LoVo (cell line): ENCODE data around the gene MOCS1.

ENCODE experiments used
- DNase-seq: peaks from one replicate; pipeline ENCODE4 v3.0.0-alpha.2; 2016; ENCODE audit warnings: low spot score

The MOCS1 gene

DNA sequence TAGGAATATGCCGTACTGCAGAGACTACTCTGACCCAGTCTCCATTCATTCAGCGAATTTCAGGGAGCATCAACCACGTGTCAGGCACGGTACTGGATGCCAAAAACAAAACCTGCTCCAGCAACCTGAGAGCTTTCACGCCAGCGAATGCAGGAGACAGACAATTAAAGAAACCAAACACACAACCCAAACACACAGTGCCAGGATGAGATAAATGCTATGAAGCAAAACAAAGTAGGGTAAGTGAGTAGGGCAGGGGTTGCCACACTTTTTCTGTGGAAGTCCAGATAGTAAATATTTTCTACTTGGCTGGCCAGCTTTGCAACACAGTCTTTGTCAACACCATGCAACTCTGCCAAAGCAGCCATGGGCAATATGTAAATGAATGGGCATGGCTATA, 10.0 kb downstream of the MOCS1 start:
- DNase-seq: no peak

- no peak for DNase-seq
Measured at GRCh38 chr6:39923861-39924260, 10.4 kb downstream of the MOCS1 start.

DNA sequence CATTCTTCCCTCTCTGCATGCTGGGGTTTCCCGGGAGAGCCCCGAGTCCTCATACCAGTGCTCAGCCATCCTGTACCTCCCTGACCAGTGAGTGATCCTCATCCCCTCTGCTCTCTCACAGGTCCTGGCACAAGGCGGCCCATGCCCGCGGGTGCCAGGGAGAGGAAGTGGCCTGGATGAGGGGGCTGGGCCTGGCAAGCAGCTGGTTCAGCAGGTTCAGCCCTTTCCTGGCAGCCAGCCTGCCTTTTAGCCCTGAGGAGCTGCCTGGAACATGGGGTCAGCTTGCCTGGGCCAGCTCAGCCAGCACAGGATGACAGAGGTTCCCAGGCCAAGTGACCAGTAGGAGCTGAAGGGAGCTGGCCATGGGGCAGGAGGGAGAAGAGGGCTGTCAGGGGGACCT, 10.9 kb downstream of the MOCS1 start:
- no peak for DNase-seq

GRCh38 chr6:39922821-39923220, 11.4 kb downstream of the MOCS1 start:
- DNase-seq: no peak

- no peak for DNase-seq
Measured at GRCh38 chr6:39920157-39920556, 14.1 kb downstream of the MOCS1 start.

DNA sequence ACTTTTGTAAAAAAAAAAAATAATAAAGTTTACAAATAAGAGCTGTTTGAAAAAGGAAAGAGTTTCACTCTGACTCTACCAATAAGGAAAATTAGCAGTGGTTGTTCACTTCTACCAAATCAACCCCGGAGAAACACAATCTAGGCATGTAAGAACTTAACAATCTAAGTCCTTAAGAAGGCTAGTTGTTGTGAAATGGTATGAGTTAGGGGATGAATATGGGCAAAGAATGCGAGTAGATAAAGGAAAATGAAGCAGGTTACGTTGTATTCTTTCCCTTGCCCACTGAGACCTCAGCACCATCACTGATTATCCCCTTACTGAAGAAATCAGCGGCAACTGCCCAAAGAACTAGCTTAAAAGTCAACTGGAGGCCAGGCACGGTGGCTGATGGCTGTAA, 15.4 kb downstream of the MOCS1 start:
- no peak for DNase-seq

DNA sequence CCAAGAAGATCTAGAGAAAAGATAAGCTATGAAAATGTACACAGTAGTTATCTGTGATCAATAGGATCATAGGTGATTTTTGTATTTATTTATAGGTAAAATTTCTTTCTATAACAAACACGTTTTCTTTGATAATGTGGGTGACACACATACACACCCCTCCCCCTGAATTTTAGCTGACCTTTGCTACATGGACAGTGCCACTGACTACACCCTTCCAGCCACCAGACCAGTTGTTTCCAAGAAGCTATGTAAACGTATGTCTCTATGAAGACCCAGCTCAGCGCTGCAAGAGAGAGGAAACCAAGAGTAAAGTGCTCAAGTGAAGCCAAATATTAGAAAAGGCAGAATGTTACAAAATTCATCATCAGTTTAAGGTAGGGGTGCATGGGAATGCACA, 16.3 kb downstream of the MOCS1 start:
- no peak for DNase-seq

DNA sequence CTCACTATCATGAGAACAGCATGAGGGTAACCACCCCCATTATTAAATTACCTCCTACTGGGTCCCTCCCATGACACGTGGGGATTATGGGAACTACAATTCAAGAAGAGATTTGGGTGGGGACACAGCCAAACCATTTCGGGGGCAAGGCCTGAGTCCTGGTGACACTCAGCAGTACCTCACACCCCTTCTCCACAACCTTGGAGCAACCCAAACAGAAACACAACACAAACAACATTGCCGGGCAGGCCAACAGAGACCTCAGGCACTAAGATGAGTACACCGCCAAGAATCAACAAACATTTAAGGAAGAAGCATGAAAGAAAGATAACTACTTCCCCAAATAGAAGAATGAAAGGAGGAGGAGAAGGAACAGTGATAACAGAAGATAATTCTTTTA, 16.9 kb downstream of the MOCS1 start:
- no peak for DNase-seq

- DNase-seq: no peak
Measured at GRCh38 chr6:39915866-39916265, 18.4 kb downstream of the MOCS1 start.

DNA sequence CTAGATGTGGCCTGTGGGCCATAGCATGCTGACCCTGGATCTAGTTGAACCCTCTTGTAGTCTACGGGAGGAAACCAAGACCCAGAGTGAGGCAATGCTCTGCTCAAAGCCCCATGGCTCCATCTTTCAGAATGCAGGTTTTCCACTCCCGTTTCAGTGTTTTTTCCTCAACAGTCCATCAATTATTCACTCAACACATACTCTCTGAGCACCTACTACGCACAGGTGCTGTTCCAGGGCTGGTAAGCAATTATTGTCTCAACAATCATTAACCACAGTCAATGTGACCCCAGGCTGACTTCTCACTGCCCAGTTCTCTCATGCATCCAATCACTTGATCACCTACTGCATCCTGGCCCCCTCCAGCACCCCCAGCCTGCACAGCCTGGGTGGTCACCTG, 20.0 kb downstream of the MOCS1 start:
- DNase-seq: no peak

GRCh38 chr6:39913391-39913916, 20.8 kb downstream of the MOCS1 start:
- DNase-seq: no peak

DNA sequence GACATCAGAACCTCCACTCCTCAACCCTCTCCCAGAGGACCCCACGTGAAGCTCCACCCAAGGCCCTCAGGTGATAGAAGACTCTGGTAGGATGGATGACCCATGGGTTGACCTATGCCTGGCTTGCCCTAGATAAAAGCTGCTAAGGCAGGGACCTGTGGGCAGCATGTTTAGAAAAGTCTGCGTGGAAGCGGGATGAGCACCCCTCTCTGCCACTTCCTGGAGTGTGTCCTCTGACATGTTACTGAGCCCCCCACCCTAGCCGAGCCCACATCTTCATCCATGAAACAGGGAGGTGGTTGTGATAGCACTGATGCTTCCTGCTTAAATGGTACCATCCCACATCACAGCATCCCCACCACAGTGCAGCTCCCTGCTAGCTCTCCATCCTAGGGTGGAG, 21.8 kb downstream of the MOCS1 start:
- DNase-seq: no peak

GRCh38 chr6:39911513-39912125, 22.6 kb downstream of the MOCS1 start:
- DNase-seq: no peak

GRCh38 chr6:39910744-39911143, 23.5 kb downstream of the MOCS1 start:
- no peak for DNase-seq

DNA sequence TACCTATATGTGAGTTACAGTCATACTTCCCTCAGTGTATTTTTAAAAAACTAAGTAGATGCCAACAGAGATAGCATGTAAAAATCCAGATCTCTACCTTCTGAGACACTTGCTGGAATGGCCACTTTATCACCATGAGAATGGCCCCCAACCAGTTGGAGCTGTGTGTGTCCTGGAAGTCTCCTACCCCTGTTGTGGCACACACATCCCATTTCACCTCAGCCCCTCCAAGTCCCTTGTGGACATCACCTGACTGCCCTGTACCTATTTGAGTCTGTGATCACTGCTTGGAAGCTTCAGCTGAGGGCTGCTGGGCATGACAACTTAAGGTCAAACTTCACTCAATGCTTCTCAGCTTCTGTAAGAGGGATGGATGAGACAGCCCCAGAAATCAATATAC, 24.1 kb downstream of the MOCS1 start:
- DNase-seq: no peak

DNA sequence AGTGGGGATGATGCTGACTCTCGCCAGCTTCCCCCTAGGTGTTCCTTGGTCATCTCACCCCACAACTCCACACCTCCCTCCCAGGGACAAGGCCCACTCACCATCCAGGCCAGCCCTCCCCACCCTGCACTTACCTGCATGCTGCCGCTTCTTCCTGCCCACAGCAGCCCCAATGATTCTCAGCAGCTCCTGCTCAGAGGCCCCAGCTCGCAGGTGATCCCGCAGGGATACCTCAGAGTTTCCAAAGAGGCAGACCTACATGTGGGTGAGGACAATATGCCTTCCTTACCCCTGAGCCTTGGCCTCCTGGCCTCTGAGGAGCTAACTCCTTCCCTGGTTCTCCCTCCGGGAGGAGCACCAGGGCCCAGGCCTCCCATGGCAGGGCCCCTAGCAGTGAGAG, 24.6 kb downstream of the MOCS1 start:
- no peak for DNase-seq

DNA sequence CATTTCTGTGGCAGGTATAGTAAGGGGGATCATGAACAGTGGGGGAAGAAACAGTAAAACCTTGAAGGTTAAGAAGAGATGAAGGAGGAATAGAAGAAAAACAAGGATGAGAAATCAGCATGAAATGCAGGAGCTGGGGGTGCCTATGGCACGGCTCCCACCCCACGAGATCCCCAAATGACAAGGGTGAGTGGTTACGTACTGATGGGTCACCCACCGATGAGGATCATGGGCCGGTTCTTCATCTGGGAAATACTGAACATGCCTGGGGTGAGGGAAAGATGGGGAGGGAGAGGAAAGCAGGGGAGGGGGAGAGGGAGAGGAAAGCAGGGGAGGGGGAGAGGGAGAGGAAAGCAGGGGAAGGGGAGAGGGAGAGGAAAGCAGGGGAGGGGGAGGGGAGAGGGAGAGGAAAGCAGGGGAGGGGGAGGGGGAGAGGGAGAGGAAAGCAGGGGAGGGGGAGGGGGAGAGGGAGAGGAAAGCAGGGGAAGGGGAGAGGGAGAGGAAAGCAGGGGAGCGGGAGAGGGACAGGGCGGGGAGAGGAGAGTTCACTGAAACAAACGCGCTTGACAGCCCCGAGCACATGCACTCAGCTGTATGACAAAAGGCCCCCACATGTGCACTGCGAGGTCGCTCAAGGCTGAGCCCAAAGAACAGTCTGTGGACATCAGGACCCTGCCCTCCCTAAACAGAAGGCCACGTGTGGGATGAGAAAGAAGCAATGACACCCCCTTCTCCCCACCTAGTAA, 25.3 kb downstream of the MOCS1 start:
- DNase-seq: no peak

GRCh38 chr6:39907871-39908575, 26.2 kb downstream of the MOCS1 start:
- DNase-seq: no peak

DNA sequence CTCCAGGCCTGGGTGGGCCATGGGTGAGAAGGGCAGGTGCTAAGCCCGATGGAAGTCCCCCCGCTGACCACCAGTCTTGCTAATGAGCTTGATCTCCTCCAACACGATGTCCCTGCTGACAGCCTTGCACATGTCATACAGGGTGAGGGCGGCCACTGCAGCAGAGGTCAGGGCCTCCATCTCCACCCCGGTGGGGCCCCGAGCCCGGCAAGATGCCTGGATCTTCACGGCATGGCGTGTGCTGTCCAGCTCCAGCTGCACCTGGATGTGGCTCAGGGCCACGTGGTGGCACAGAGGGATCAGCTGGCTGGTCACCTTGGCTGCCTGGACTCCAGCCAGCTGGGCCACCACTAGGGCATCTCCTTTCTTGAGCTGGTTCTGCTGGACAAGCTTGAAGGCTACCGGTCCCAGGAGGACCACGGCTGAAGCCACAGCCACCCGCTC, 27.9 kb downstream of the MOCS1 start:
- DNase-seq: no peak

GRCh38 chr6:39905640-39905975, 28.7 kb downstream of the MOCS1 start:
- DNase-seq: no peak

DNA sequence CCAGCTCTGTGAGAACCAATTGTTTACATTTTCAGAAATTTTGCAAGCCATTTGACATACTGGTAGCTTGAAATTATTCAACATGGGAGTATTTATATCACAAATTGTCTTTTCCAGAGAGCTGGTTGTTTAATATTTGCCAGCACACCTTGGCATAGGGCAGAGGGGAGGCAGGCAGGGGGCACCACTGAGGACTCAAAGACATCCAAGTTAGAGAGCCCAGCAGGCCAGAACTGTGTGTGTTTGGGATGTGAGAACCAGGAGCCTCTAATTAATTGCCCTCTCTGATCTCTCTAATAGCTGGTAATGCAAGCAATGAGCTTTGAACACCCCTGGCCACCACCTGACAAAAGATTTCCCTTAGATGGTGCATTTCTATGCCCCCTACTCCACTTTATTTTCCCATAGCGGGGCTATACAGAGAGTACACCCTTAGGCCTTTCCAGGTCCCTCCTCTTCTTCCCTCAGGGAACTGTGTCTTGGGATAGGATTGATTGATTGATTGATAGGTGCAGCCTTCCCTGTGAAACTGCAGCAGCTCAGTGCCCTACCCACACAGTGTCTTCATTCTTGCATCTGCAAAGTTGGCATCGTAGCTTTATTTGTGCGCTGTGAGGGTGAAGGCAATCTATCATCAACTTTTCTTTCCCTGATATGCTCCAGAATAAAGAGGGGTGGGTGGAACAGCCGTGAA, 29.2 kb downstream of the MOCS1 start:
- DNase-seq: no peak

GRCh38 chr6:39903656-39904055, 30.6 kb downstream of the MOCS1 start:
- no peak for DNase-seq
